Fibroblast of mammary gland (primary cell): ENCODE data around the gene STX12.
"Not testable (repeated sequence)": the region's sequence is repeated elsewhere in the genome, so short reads cannot be mapped to it uniquely, and the experiment has no call there.

ENCODE experiments used
- DNase-seq: peaks from one replicate; pipeline ENCODE4 v3.0.0-alpha.2; 2010; ENCODE audit warnings: low read depth
- H3K4me3 ChIP-seq: 2 replicates; pipeline ENCODE4 v1.5.1; 2011; ENCODE audit warnings: low read depth, mild to moderate bottlenecking, low read length, moderate library complexity; ENCODE audit not compliant: control insufficient read depth
- TF ChIP-seq, protein P1 (sequence below): conservative IDR thresholded peaks from 2 replicates; pipeline ENCODE4 v1.5.1; 2011; ENCODE audit warnings: low read depth, low read length, inconsistent platforms; ENCODE audit not compliant: control insufficient read depth, insufficient read depth

The STX12 gene

DNA sequence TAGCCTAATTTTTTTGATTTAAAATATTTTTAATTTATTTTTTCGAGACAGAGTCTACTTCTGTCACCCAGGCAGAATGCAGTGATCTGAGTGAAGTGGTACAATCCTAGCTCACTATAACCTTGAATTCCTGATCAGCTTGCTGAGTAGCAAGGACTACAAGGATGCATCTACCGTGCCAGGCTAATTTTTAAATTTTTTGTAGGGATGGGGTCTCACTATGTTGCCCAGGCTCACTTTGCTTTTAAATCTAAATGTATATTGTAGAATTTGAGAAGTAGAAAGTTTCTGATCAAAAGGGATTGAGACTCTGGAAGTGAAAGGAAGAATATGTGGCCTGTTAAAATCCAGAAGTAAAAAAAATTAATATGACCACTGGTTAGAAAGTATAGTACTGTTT lies 1.6 kb downstream of the STX12 start:
- peak overlapping the region; percentile 95 for H3K4me3 ChIP-seq
- no peak for DNase-seq
- TF ChIP-seq, protein P1, sequence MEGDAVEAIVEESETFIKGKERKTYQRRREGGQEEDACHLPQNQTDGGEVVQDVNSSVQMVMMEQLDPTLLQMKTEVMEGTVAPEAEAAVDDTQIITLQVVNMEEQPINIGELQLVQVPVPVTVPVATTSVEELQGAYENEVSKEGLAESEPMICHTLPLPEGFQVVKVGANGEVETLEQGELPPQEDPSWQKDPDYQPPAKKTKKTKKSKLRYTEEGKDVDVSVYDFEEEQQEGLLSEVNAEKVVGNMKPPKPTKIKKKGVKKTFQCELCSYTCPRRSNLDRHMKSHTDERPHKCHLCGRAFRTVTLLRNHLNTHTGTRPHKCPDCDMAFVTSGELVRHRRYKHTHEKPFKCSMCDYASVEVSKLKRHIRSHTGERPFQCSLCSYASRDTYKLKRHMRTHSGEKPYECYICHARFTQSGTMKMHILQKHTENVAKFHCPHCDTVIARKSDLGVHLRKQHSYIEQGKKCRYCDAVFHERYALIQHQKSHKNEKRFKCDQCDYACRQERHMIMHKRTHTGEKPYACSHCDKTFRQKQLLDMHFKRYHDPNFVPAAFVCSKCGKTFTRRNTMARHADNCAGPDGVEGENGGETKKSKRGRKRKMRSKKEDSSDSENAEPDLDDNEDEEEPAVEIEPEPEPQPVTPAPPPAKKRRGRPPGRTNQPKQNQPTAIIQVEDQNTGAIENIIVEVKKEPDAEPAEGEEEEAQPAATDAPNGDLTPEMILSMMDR: no peak

DNA sequence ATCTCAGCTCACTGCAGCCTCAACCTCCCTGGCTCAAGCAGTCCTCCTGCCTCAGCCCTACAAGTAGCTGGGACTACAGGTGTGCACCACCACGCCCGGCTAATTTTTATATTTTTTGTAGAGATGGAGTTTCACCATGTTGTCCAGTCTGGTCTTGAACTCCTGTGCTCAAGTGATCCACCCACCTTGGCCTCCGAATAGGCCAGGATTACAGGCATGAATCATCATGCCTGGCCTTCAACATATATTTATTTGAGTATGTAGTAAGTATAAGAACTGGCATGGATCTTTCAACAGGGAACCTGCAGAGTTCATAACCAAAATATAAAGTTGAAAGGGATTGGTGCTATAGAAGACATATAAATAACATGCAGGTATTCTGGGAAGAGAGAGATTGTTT lies 2.3 kb downstream of the STX12 start:
- H3K4me3 ChIP-seq: not testable (repeated sequence)
- peak; percentile 37 for DNase-seq

DNA sequence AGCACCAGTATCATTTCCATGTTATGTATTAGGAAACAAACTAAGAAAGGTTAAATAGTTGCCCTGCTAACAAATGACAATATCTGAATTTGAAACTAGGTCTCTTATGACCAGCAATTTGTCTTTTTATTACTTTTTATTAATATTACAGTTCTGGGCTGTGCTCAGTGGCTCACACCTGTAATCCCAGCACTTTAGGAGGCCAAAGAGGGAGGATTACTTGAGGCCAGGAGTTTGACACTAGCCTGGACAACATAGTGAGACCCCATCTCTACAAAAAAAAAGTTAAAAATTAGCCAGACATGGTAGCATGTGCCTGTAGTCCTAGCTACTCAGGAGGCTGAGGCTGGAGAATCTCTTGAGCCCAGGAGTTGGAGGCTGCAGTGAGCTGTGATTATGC lies 3.3 kb downstream of the STX12 start:
- H3K4me3 ChIP-seq, DNase-seq: not testable (repeated sequence)

DNA sequence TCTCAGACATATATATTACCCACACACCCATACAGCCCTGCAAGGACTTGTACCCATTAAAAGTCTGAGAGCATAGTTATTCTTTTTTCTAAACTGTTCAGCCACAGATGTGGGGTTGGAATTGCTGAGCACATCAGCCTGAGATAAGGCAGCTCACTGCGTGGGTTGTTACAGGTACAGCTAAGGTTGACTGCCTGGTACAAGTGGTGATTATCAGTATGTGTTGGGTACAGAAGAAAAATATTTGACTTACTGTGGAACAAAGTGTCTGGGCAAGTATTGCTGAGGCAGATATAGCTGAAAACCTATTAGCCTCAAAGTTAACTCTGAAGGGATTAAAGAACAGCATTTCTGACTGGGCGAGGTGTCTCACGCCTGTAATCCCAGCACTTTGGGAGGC lies 5.0 kb downstream of the STX12 start:
- TF ChIP-seq, protein P1: no peak
- no peak for DNase-seq
- no peak overlapping the region for H3K4me3 ChIP-seq

DNA sequence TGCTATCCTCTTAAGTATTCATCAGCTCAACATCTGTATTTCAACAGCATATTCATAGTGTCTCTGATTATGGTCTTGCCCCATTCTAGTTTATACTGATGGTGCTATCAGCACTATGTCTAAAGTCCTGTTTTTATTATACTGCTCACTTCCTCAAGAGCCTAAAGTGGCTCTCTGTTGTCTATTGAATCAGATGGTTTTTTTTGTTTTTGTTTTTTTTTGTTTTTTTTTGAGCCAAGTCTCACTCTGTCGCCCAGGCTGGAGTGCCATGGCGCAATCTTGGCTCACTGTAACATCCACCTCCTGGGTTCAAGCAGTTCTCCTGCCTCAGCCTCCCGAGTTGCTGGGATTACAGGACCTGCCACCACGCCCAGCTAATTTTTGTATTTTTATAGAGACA lies 6.1 kb downstream of the STX12 start:
- H3K4me3 ChIP-seq: no peak overlapping the region
- TF ChIP-seq, protein P1: no peak
- no peak for DNase-seq

DNA sequence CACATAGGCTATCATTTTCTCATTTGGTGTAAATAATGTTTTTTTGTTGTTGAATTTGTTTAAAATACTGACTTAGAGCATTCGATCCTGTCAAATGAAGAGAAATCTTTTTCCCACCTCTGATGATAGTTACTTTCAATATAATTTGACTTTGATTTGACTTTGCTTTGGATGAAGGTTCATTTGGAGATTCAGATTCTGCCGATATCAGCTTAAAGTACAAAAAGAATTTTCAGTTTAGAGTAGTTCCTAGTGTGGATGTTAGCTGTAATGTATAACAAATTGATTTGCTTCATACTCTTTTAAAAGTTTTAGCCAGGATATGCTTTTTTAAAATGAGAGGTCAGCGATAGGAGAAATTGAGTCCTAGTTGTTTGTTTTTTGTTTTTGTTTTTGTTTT lies 9.9 kb downstream of the STX12 start:
- DNase-seq: no peak
- no peak overlapping the region for H3K4me3 ChIP-seq
- TF ChIP-seq, protein P1: no peak

DNA sequence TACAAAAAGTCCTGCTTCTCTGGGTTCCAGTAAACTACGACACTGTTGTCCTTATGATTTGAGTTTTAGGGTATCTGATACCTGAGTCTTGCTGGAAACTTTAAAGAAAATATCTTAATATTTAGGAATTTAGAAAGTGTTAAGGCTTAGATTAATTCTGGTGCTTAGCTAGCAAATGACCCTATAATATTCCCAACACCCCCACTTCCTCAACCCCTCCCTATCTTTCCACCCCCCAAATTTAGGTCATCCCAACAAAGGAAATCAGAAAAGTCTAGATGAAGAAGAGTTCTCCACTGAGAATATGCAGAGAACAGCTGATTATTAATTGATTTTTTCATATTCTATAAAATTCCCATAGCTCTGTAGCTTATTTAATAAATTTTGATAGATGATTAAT lies 11.7 kb downstream of the STX12 start:
- no peak for DNase-seq
- H3K4me3 ChIP-seq: no peak overlapping the region
- TF ChIP-seq, protein P1: no peak

DNA sequence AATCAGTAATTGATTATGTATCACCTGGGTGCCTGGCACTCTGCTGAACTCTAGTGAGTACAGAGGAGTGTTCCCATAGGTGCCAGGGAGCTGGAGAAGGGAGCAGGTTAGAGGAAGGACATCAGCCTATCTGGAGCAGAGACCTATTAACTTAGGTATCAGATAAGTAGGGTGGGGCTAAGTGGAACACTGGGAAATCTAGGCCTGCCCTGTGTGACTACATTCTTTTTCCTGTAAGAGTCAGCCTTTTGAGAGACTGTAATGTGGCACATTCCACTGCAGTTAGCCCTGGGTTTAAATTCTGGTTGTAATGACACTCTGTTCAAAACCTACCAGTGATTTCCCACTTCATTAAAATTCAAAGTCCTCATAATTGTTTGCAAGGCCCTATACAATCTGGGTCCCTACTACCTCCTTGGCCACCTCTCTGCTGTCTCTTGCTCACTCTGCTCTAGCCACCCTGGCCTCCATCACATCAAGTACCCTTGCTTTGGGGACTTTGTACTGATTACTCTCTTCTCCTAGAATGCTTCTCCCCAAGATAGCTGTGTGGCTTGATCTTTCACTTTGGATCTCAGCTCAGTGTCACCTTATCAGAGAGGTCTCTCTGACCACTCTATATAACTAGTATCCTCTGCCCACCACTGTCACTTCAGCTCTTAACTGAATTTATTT lies 12.9 kb downstream of the STX12 start:
- no peak overlapping the region for H3K4me3 ChIP-seq
- TF ChIP-seq, protein P1: no peak
- DNase-seq: no peak
